Neural cell (in vitro differentiated cells): ENCODE results near the gene PIWIL1. TPM values are rescaled to one million over a fixed set of nuclear protein-coding genes. Genes with fewer than 3 reads are reported as not detected.

Experiments
- H2AFZ ChIP-seq: fragments of 200-600, 300-800 bp; sonication (generic), shearing (Covaris generic); 2 replicates; pipeline ENCODE4 v1.6.0; 2014; ENCODE audit warnings: low read depth, mild to moderate bottlenecking, antibody characterized with exemption, low read length, moderate library complexity
- H3F3A ChIP-seq: fragments of 200-600 bp; shearing (Covaris generic); 2 replicates; pipeline ENCODE4 v1.6.1; 2016; ENCODE audit warnings: mild to moderate bottlenecking, moderate library complexity, mixed read lengths, antibody characterized with exemption, low read length; ENCODE audit not compliant: insufficient read depth, poor library complexity, severe bottlenecking
- H3K27ac ChIP-seq: fragments of 200-600, 300-800 bp; sonication (generic), shearing (Covaris generic); 2 replicates; pipeline ENCODE4 v1.5.1; 2014; ENCODE audit warnings: mild to moderate bottlenecking, low read length, moderate library complexity
- H3K27me3 ChIP-seq: fragments of 300-800, 200-600 bp; sonication (generic), shearing (Covaris generic); 2 replicates; pipeline ENCODE4 v1.6.0; 2014; ENCODE audit warnings: mild to moderate bottlenecking, low read depth, low read length, moderate library complexity; ENCODE audit not compliant: insufficient read depth
- H3K36me3 ChIP-seq: fragments of 300-800, 200-600 bp; sonication (generic), shearing (Covaris generic); 2 replicates; pipeline ENCODE4 v1.5.1; 2014; ENCODE audit warnings: mild to moderate bottlenecking, antibody characterized with exemption, low read length, moderate library complexity; ENCODE audit not compliant: insufficient read depth
- H3K4me2 ChIP-seq: fragments of 300-800, 200-600 bp; sonication (generic), shearing (Covaris generic); 2 replicates; pipeline ENCODE4 v1.6.0; 2014; ENCODE audit warnings: mild to moderate bottlenecking, low read length
- H3K4me3 ChIP-seq: fragments of 300-800, 200-600 bp; sonication (generic), shearing (Covaris generic); 2 replicates; pipeline ENCODE4 v1.5.1; 2014; ENCODE audit warnings: mild to moderate bottlenecking, low read length, moderate library complexity
- H3K79me2 ChIP-seq: fragments of 200-600 bp; shearing (Covaris generic); replicated peaks from 2 replicates; pipeline ENCODE4 v1.6.0; 2014; ENCODE audit warnings: mild to moderate bottlenecking, low read length, moderate library complexity; ENCODE audit not compliant: insufficient read depth
- H3K9ac ChIP-seq: fragments of 300-800, 200-600 bp; sonication (generic), shearing (Covaris generic); 2 replicates; pipeline ENCODE4 v1.6.1; 2016; ENCODE audit warnings: mild to moderate bottlenecking, low read length, mixed read lengths
- H3K9me2 ChIP-seq: fragments of 200-600 bp; shearing (Covaris generic); 2 replicates; pipeline ENCODE4 v1.6.1; 2016; ENCODE audit warnings: mild to moderate bottlenecking, low read length, mixed read lengths; ENCODE audit not compliant: insufficient read depth
- H3K9me3 ChIP-seq: fragments of 200-600, 300-800 bp; sonication (generic), shearing (Covaris generic); 2 replicates; pipeline ENCODE4 v1.6.1; 2016; ENCODE audit warnings: mild to moderate bottlenecking, mixed run types, low read length, moderate library complexity, mixed read lengths
- H4K20me1 ChIP-seq: fragments of 200-600 bp; shearing (Covaris generic); 2 replicates; pipeline ENCODE4 v1.6.1; 2016; ENCODE audit warnings: mild to moderate bottlenecking, mixed run types; ENCODE audit not compliant: insufficient read depth
- CTCF ChIP-seq: fragments of 450-650 bp; IDR thresholded peaks from 2 replicates; pipeline ENCODE4 v1.5.1; 2014; ENCODE audit warnings: antibody characterized with exemption, mild to moderate bottlenecking, moderate library complexity; ENCODE audit not compliant: poor library complexity, severe bottlenecking
- EP300 ChIP-seq: fragments of 450-650 bp; conservative IDR thresholded peaks from 2 replicates; pipeline ENCODE4 v1.6.1; 2014; ENCODE audit warnings: antibody characterized with exemption, mild to moderate bottlenecking, moderate library complexity; ENCODE audit not compliant: poor library complexity, severe bottlenecking
- EZH2 ChIP-seq: fragments of 200-600, 300-800 bp; shearing (Covaris generic), sonication (generic); IDR thresholded peaks from 2 replicates; pipeline ENCODE4 v1.6.1; 2014; ENCODE audit warnings: antibody characterized with exemption, low read length, borderline replicate concordance, mild to moderate bottlenecking; ENCODE audit not compliant: insufficient read depth, poor library complexity, severe bottlenecking
- MXI1 ChIP-seq: fragments of 450-650 bp; conservative IDR thresholded peaks from 2 replicates; pipeline ENCODE4 v1.6.1; 2014; ENCODE audit warnings: antibody characterized with exemption, mild to moderate bottlenecking; ENCODE audit not compliant: poor library complexity, severe bottlenecking
- POLR2AphosphoS5 ChIP-seq: IDR thresholded peaks from 2 replicates; pipeline ENCODE4 v1.6.1; 2012
- RAD21 ChIP-seq: fragments of 450-650 bp; conservative IDR thresholded peaks from 2 replicates; pipeline ENCODE4 v1.6.1; 2014; ENCODE audit warnings: antibody characterized with exemption, mild to moderate bottlenecking, moderate library complexity
- REST ChIP-seq: IDR thresholded peaks from 2 replicates; pipeline ENCODE4 v1.6.1; 2012; ENCODE audit warnings: borderline replicate concordance
- SMC3 ChIP-seq: fragments of 450-650 bp; conservative IDR thresholded peaks from 2 replicates; pipeline ENCODE4 v1.6.1; 2014; ENCODE audit warnings: antibody characterized with exemption, mild to moderate bottlenecking, moderate library complexity; ENCODE audit not compliant: poor library complexity
- TAF1 ChIP-seq: IDR thresholded peaks from 2 replicates; pipeline ENCODE4 v1.6.1; 2012; ENCODE audit warnings: low read depth
- polyA plus RNA-seq: library from polyadenylated mRNA; depleted of rRNA; stranded (reverse); fragments of >200 nt; gene quantifications from 2 replicates; pipeline ENCODE4 v1.2.3, GENCODE V29; 2014

PIWIL1 gene
- polyA plus RNA-seq, 1 donor from 2014 or later: not detected

- H3K4me3 ChIP-seq: no peak overlapping the region
- H3K9me2 ChIP-seq: no peaks in the 10 kb centered on the region
- no peaks in the 10 kb centered on the region for H4K20me1 ChIP-seq
- no peaks in the 10 kb centered on the region for H3K36me3 ChIP-seq
- no peak overlapping the region for H3K9ac ChIP-seq
- H3K4me2 ChIP-seq: no peak overlapping the region
- no peaks in the 10 kb centered on the region for H3K79me2 ChIP-seq
- H2AFZ ChIP-seq: no peak overlapping the region
- no peaks in the 10 kb centered on the region for H3F3A ChIP-seq
- no peaks in the 10 kb centered on the region for H3K27me3 ChIP-seq
- H3K27ac ChIP-seq: no peak overlapping the region
- TF ChIP-seq RAD21 (no peak), POLR2AphosphoS5 (no peak), MXI1 (no peak), CTCF (no peak), EP300 (no peak), REST (no peak), SMC3 (no peak), EZH2 (no peak), TAF1 (no peak)
- no peaks in the 10 kb centered on the region for H3K9me3 ChIP-seq
Measured at GRCh38 chr12:130413909-130414308, 76.2 kb downstream of the PIWIL1 start.

GRCh38 chr12:130414381-130414780 lies 76.7 kb downstream of the PIWIL1 start:
- H4K20me1 ChIP-seq: no peaks in the 10 kb centered on the region
- H3K27me3 ChIP-seq: no peaks in the 10 kb centered on the region
- no peaks in the 10 kb centered on the region for H3F3A ChIP-seq
- H3K9me3 ChIP-seq: no peaks in the 10 kb centered on the region
- no peak overlapping the region for H3K27ac ChIP-seq
- H2AFZ ChIP-seq: no peak overlapping the region
- no peak overlapping the region for H3K4me2 ChIP-seq
- no peak overlapping the region for H3K4me3 ChIP-seq
- no peaks in the 10 kb centered on the region for H3K9me2 ChIP-seq
- no peaks in the 10 kb centered on the region for H3K36me3 ChIP-seq
- no peak for TF ChIP-seq RAD21
- no peak for TF ChIP-seq EP300
- TF ChIP-seq POLR2AphosphoS5: no peak
- no peak for TF ChIP-seq SMC3
- no peaks in the 10 kb centered on the region for H3K79me2 ChIP-seq
- no peak overlapping the region for H3K9ac ChIP-seq

GRCh38 chr12:130418251-130418650 lies 80.6 kb downstream of the PIWIL1 start:
- Histone ChIP-seq H3K4me2 (no peak overlapping the region), H4K20me1 (no peaks in the 10 kb centered on the region), H3K36me3 (no peaks in the 10 kb centered on the region), H3K9me3 (no peaks in the 10 kb centered on the region), H3K9me2 (no peaks in the 10 kb centered on the region), H3K27me3 (no peaks in the 10 kb centered on the region), H3F3A (no peaks in the 10 kb centered on the region), H3K79me2 (no peaks in the 10 kb centered on the region), H3K27ac (no peak overlapping the region), H3K9ac (no peak overlapping the region), H3K4me3 (no peak overlapping the region), H2AFZ (no peak overlapping the region)
- TF ChIP-seq EP300 (no peak), EZH2 (no peak), SMC3 (no peak), CTCF (no peak), TAF1 (no peak)
